ENCODE measurements around the gene SLAIN1.

SLAIN1 gene

DNA sequence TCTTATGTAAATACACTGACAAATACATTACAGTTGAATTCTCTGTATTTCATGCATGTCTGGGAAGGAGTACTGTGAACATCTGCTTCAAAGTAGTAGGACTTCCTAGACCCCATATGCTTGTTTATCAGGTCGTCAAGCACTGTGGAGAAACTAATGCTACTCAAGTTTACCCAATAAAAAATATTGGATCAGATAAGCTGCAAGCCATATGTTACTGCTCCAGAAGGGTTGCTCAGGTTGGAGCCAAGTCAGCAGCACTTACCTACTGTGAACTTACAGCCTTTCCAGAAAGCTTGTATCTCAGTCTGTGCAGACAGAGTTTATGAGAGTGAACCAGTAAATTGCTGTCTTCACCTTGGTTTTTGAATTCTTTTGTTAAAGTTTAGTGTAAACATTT lies 36.2 kb downstream of the SLAIN1 start (continued):
- TF ChIP-seq, protein P1, sequence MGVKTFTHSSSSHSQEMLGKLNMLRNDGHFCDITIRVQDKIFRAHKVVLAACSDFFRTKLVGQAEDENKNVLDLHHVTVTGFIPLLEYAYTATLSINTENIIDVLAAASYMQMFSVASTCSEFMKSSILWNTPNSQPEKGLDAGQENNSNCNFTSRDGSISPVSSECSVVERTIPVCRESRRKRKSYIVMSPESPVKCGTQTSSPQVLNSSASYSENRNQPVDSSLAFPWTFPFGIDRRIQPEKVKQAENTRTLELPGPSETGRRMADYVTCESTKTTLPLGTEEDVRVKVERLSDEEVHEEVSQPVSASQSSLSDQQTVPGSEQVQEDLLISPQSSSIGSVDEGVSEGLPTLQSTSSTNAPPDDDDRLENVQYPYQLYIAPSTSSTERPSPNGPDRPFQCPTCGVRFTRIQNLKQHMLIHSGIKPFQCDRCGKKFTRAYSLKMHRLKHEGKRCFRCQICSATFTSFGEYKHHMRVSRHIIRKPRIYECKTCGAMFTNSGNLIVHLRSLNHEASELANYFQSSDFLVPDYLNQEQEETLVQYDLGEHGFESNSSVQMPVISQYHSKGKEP (tag by site-specific recombination; IDR thresholded peaks at IDR 0.05): 0 out of 2 replicates have a peak, but pooled peaks have one; percentile 15
- TF ChIP-seq ZNF24 (tag by site-specific recombination; IDR thresholded peaks at IDR 0.05): no peak

DNA sequence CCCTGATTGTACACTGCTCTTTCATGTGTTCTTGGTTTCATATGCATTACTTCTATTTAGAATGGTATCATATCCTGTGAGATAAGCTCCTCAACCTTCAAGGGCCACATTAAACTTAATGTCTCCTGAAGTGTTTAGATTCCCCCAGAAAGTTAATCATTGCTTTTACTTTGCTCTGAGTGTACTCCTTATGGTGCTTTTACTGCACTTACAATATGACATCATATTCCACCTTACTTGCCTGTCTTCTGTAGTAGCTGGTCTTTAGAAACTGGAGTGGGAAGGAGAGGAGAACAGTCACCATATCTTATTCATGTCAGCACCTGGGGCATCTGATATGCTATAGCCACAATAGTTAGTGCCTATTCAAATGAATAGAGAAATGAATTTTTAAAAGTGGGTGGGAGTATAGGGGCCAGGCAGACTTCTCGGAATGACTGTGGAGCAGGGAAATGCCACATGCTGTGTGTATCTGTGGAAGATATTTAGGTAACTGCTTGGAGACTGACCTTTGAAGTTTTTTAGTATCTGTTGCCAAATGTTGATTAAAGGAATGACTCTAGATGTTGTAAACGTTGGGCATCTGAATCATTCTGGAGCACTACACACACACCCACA lies 40.2 kb downstream of the SLAIN1 start:
- no peaks in the 10 kb centered on the region for H3K4me1 ChIP-seq (ENCODE audit: control insufficient read depth, insufficient read depth, low read length)
- ChIA-PET CTCF (interaction anchor here (0.6 kb wide), 2 partner anchors 202 to 707 kb away, joined by 3 to 4 read pairs; no protein-coding TSS in a partner anchor), POLR2A (no interaction called here)
- H3K36me3 ChIP-seq (ENCODE audit: control insufficient read depth in 2 of 2, insufficient read depth in 1 of 2, low read length in 2 of 2): peaks cover 0 to 2% of the 10 kb centered on the region in 2 experiments; a peak in 1 of 3 replicates
- H3K9me3 ChIP-seq (ENCODE audit: control insufficient read depth, insufficient read depth, low read depth, low read length): no peaks in the 10 kb centered on the region
- H3K27ac ChIP-seq (ENCODE audit: extremely low read depth, low read depth, low read length): no peak overlapping the region
- TF ChIP-seq OSR2 (tag by site-specific recombination; IDR thresholded peaks at IDR 0.05): peak; percentile 92
- TF ChIP-seq TRIM28 (IDR thresholded peaks at IDR 0.05; ENCODE audit: borderline replicate concordance, low read length): peak; percentile 98
- no peak for TF ChIP-seq ZNF701 (tag by site-specific recombination; IDR thresholded peaks at IDR 0.05)
- TF ChIP-seq ZNF354C (tag by site-specific recombination; IDR thresholded peaks at IDR 0.05; ENCODE audit: borderline replicate concordance, low read depth): no peak
- TF ChIP-seq, protein P2, sequence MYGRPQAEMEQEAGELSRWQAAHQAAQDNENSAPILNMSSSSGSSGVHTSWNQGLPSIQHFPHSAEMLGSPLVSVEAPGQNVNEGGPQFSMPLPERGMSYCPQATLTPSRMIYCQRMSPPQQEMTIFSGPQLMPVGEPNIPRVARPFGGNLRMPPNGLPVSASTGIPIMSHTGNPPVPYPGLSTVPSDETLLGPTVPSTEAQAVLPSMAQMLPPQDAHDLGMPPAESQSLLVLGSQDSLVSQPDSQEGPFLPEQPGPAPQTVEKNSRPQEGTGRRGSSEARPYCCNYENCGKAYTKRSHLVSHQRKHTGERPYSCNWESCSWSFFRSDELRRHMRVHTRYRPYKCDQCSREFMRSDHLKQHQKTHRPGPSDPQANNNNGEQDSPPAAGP (tag by site-specific recombination; IDR thresholded peaks at IDR 0.05): no peak
- peak; percentile 74; the same call in 1 of the 2 replicates for TF ChIP-seq TCF7L2 (IDR thresholded peaks at IDR 0.05; ENCODE audit: borderline replicate concordance, low read depth, low read length)
- TF ChIP-seq ZNF629 (tag by site-specific recombination; IDR thresholded peaks at IDR 0.05): peak; percentile 51; the same call in 1 of the 2 replicates
- peak; percentile 50 for TF ChIP-seq SETDB1 (IDR thresholded peaks at IDR 0.05; ENCODE audit: insufficient read length, low read length)
- TF ChIP-seq ZNF530 (tag by site-specific recombination; IDR thresholded peaks at IDR 0.05; ENCODE audit: low read depth): no peak
- no peak overlapping the region for H3K4me3 ChIP-seq (ENCODE audit: low read depth, low read length)

DNA sequence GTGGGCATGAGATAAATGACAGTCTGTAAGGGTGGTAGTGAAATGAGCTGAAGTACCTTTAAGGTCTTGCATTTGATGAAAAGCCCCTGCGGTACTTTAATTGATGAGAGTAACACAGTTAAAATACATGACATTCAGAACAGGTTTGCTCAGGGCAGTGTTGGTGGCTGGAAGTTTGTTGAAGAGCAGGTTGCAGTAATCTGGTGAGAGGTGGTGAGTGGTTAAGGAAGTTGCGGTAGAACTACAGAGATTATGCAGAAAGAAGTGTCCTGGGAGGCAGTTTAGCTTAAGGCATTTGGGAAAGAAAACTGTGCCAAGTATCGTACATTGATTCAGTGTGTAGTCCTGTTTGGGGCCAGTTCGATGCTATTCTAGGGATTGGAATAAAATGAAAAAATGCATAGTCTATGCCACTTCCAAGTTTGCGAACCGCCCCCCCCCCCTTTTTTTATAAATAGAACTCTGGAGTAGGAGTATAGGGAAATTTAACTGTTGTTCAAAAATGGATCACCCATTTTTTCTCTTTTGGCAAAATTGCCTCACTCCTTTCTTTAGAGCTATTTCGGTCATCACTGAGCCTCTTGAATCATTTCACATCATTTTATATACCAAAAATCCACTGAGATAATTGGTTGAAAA lies 42.7 kb downstream of the SLAIN1 start:
- POLR2A ChIA-PET: no interaction called here
- TF ChIP-seq ZNF184 (tag by site-specific recombination; IDR thresholded peaks at IDR 0.05): no peak
- TF ChIP-seq, protein P3, sequence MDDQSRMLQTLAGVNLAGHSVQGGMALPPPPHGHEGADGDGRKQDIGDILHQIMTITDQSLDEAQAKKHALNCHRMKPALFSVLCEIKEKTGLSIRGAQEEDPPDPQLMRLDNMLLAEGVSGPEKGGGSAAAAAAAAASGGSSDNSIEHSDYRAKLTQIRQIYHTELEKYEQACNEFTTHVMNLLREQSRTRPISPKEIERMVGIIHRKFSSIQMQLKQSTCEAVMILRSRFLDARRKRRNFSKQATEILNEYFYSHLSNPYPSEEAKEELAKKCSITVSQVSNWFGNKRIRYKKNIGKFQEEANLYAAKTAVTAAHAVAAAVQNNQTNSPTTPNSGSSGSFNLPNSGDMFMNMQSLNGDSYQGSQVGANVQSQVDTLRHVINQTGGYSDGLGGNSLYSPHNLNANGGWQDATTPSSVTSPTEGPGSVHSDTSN (CRISPR knock-in tag; IDR thresholded peaks at IDR 0.05): no peak
- TF ChIP-seq, protein P4, sequence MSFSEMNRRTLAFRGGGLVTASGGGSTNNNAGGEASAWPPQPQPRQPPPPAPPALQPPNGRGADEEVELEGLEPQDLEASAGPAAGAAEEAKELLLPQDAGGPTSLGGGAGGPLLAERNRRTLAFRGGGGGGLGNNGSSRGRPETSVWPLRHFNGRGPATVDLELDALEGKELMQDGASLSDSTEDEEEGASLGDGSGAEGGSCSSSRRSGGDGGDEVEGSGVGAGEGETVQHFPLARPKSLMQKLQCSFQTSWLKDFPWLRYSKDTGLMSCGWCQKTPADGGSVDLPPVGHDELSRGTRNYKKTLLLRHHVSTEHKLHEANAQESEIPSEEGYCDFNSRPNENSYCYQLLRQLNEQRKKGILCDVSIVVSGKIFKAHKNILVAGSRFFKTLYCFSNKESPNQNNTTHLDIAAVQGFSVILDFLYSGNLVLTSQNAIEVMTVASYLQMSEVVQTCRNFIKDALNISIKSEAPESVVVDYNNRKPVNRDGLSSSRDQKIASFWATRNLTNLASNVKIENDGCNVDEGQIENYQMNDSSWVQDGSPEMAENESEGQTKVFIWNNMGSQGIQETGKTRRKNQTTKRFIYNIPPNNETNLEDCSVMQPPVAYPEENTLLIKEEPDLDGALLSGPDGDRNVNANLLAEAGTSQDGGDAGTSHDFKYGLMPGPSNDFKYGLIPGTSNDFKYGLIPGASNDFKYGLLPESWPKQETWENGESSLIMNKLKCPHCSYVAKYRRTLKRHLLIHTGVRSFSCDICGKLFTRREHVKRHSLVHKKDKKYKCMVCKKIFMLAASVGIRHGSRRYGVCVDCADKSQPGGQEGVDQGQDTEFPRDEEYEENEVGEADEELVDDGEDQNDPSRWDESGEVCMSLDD (tag by site-specific recombination; IDR thresholded peaks at IDR 0.05): no peak
- no peak for TF ChIP-seq ZNF266 (tag by site-specific recombination; IDR thresholded peaks at IDR 0.05; ENCODE audit: low read depth)
- no peak for TF ChIP-seq SCRT1 (tag by site-specific recombination; IDR thresholded peaks at IDR 0.05; ENCODE audit: borderline replicate concordance)
- CTCF ChIA-PET: interaction anchor here (0.5 to 1.8 kb wide), 2 partner anchors 21 to 147 kb away, joined by 4 read pairs; no protein-coding TSS in a partner anchor
- no peak overlapping the region for H3K4me3 ChIP-seq (ENCODE audit: low read depth, low read length)
- no peaks in the 10 kb centered on the region for H3K4me1 ChIP-seq (ENCODE audit: control insufficient read depth, insufficient read depth, low read length)
- peaks cover 0 to 20% of the 10 kb centered on the region in 2 experiments; a peak in 1 of 3 replicates for H3K36me3 ChIP-seq (ENCODE audit: control insufficient read depth in 2 of 2, insufficient read depth in 1 of 2, low read length in 2 of 2)
- H3K9me3 ChIP-seq (ENCODE audit: control insufficient read depth, insufficient read depth, low read depth, low read length): no peaks in the 10 kb centered on the region
- no peak overlapping the region for H3K27ac ChIP-seq (ENCODE audit: extremely low read depth, low read depth, low read length)

Data from HEK293 (cell line).